Esophagus muscularis mucosa (tissue), 4 donors: Measurements from ENCODE around the gene DNAJC3.

Experiments used
- EP300 ChIP-seq: sonication (generic); formaldehyde crosslinking; IDR thresholded peaks from one replicate; pipeline ENCODE4 v1.6.1; 2017; ENCODE audit warnings: antibody characterized with exemption
- POLR2AphosphoS5 ChIP-seq, 2 donors: sonication (generic); formaldehyde crosslinking; IDR thresholded peaks; one replicate each; pipeline ENCODE4 v1.6.1; 2017; ENCODE audit warnings: antibody characterized with exemption in 2 of 2
- TF ChIP-seq, protein P1 (sequence below), 3 experiments: fragments of 200-600 bp in 2 of 3; fragments of 450-650 bp in 1 of 3; sonication (generic) in 2 of 3; IDR thresholded peaks; one replicate each; pipeline ENCODE4 v1.5.1; 2017 to 2019; ENCODE audit warnings: antibody characterized with exemption in 3 of 3, mild to moderate bottlenecking in 2 of 3, moderate library complexity in 1 of 3

DNA sequence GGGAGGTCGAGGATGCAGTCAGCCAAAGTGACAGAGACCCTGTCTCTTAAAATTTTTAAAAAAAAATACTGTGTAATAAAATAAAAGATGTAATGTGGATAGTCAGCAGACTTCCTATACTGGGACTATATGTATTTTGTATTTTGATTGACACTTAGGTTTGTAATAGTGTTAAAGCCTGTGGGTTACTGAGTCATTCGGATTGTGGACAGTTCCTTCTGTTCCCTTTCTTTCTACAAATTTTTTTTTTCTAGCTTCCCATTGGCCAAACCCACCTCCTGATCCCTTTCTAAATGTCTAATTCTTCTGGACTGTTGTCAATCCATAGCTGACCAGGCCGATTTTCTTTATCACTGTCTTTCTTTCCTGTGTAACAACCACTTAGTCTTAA is 108.0 kb downstream of the DNAJC3 start:
- TF ChIP-seq EP300 (no peak), POLR2AphosphoS5 (IDR thresholded peaks at IDR 0.05) (no peak)
- TF ChIP-seq, protein P1, sequence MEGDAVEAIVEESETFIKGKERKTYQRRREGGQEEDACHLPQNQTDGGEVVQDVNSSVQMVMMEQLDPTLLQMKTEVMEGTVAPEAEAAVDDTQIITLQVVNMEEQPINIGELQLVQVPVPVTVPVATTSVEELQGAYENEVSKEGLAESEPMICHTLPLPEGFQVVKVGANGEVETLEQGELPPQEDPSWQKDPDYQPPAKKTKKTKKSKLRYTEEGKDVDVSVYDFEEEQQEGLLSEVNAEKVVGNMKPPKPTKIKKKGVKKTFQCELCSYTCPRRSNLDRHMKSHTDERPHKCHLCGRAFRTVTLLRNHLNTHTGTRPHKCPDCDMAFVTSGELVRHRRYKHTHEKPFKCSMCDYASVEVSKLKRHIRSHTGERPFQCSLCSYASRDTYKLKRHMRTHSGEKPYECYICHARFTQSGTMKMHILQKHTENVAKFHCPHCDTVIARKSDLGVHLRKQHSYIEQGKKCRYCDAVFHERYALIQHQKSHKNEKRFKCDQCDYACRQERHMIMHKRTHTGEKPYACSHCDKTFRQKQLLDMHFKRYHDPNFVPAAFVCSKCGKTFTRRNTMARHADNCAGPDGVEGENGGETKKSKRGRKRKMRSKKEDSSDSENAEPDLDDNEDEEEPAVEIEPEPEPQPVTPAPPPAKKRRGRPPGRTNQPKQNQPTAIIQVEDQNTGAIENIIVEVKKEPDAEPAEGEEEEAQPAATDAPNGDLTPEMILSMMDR (IDR thresholded peaks at IDR 0.05), result no peak
